Kidney (tissue), 14 donors: ENCODE data around the gene EGF. TPM values are rescaled to one million over a fixed set of nuclear protein-coding genes. Genes with fewer than 3 reads are reported as not detected.

Experiments
- DNase-seq, 5 donors: peaks; one replicate each; pipeline ENCODE4 v3.0.0-alpha.2; 2013 to 2020
- FAIRE-seq: peaks from 2 replicates; lab custom pipeline; 2012; peaks lifted over from hg19 to GRCh38; lab: Jason Lieb, UNC
- H3K27ac ChIP-seq, 2 donors: one replicate each; pipeline ENCODE4 v1.7.0; 2013; ENCODE audit warnings: low read depth in 2 of 2, low read length in 2 of 2, inconsistent platforms in 1 of 2
- H3K27me3 ChIP-seq: one replicate; pipeline ENCODE4 v1.7.1; 2013; ENCODE audit warnings: low read length, inconsistent platforms; ENCODE audit not compliant: control insufficient read depth, insufficient read depth
- H3K36me3 ChIP-seq, 3 donors: one replicate each; pipeline versions ENCODE4 v1.7.0 to v1.7.1; 2013; ENCODE audit warnings: low read length in 3 of 3, control low read depth in 1 of 3, inconsistent platforms in 1 of 3; ENCODE audit not compliant: insufficient read depth in 3 of 3, control insufficient read depth in 2 of 3
- H3K4me1 ChIP-seq, 3 donors: one replicate each; pipeline versions ENCODE4 v1.7.0 to v1.7.1; 2013; ENCODE audit warnings: low read length in 3 of 3, inconsistent platforms in 1 of 3, low read depth in 1 of 3; ENCODE audit not compliant: control insufficient read depth in 2 of 3, insufficient read depth in 2 of 3
- H3K4me3 ChIP-seq, 3 donors: one replicate each; pipeline versions ENCODE4 v1.7.0 to v1.8.1; 2013; ENCODE audit warnings: low read length in 3 of 3, control low read depth in 1 of 3, inconsistent platforms in 1 of 3
- H3K9ac ChIP-seq, 3 donors: one replicate each; pipeline versions ENCODE4 v1.7.0 to v1.7.1; 2013; ENCODE audit warnings: low read length in 3 of 3, control low read depth in 1 of 3, inconsistent platforms in 1 of 3
- H3K9me3 ChIP-seq, 3 donors: one replicate each; pipeline versions ENCODE4 v1.7.0 to v1.7.1; 2013; ENCODE audit warnings: low read length in 3 of 3, control low read depth in 1 of 3, inconsistent platforms in 1 of 3; ENCODE audit not compliant: control insufficient read depth in 2 of 3, insufficient read depth in 1 of 3
- CTCF ChIP-seq: IDR thresholded peaks from 3 replicates; pipeline ENCODE4 v1.5.1; 2012; ENCODE audit warnings: mild to moderate bottlenecking, moderate library complexity, borderline replicate concordance; ENCODE audit not compliant: insufficient read depth; ENCODE audit errors: extremely low read depth
- intact Hi-C: fragments of 100-400 bp; cut with DNase I; formaldehyde crosslinking; loops from one replicate; pipeline ENCODE4 v1.11.1; 2022
- polyA plus RNA-seq: library from polyadenylated mRNA; stranded (reverse); fragments of 350-450 nt; fragmentation: Illumina TruSeq; extraction: RNeasy Lipid Tissue Mini Kit (QIAGEN cat#74804); gene quantifications from one replicate; pipeline ENCODE4 v1.2.3, GENCODE V29; 2014; ENCODE audit warnings: low read depth, low replicate concordance; ENCODE audit not compliant: insufficient read depth
- total RNA-seq: library from RNA; stranded (reverse); fragmentation: NEBNext Ultra II Directional; extraction: Animal tissue kit (Norgen Biotek cat#: 25700); gene quantifications from one replicate; pipeline ENCODE4 v1.2.1, GENCODE V29; 2021
- donor health status: control.
- donor health status: control.
- donor health status: control.
- donor health status: control.
- donor health status: control.
- donor health status: DM: yes; HTN: yes; CAD: no.
- donor health status: Normal renal cell carcinoma (clear cell type).

The EGF gene
- total and polyA plus RNA-seq, 2 donors from 2014 or later = 3.3 to 72.8 TPM

DNA sequence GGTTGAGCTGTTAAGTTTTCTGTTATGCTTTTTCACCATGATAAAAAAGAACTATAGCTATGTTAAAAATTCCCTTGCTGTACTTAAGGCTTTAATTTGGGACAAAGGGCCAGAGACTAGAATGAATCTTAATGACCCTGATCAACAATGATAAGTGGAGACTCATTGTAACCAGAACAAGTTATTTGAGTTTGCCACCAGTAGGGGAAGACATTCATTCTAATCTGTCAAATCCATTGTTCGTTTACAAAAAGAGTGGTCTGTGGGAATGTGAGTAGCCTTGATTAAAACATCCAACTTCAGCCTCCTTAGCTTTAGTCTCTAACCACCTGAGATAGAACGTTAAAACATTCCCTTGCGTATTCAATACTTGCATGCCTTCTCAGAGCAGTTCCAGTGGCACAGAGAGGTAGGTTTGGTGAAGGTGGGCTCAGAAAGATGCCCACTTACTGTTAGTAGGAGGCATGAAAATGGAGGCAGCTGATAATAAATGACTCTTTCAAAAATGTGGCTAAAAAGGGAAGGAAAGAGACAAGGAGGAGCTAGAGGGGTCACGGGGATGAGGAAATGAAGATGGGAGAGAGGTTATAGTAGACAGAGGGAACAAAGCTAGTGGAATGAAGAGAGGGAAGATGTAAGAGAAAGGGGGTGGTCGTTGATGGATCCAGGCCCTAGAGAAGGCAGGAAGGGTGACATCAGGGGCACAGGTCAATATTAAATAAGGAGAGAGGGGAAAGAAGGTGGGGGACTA, 66.2 kb downstream of the EGF start:
- FAIRE-seq = no peak
- TF ChIP-seq CTCF = no peak
- H3K4me1 ChIP-seq = no peaks in the 10 kb centered on the region

GRCh38 chr4:109979920-109980717, 67.4 kb downstream of the EGF start:
- Histone ChIP-seq H3K9me3 (no peaks in the 10 kb centered on the region), H3K4me1 (no peaks in the 10 kb centered on the region), H3K27me3 (no peaks in the 10 kb centered on the region), H3K4me3 (no peak overlapping the region), H3K9ac (no peak overlapping the region), H3K27ac (no peak overlapping the region), H3K36me3 (no peaks in the 10 kb centered on the region)
- FAIRE-seq (no peak), DNase-seq (no peak)
- no peak for TF ChIP-seq CTCF
- intact Hi-C loops = no loop called here

More for the DNA sequence above, 66.2 kb downstream of the EGF start:
- H3K4me3 ChIP-seq = no peak overlapping the region
- DNase-seq = no peak
- intact Hi-C loops = no loop called here
- H3K9ac ChIP-seq = no peak overlapping the region
- no peaks in the 10 kb centered on the region for H3K36me3 ChIP-seq
- H3K27me3 ChIP-seq = no peaks in the 10 kb centered on the region
- no peaks in the 10 kb centered on the region for H3K9me3 ChIP-seq
- no peak overlapping the region for H3K27ac ChIP-seq

- no peaks in the 10 kb centered on the region for H3K36me3 ChIP-seq
- no peaks in the 10 kb centered on the region for H3K27me3 ChIP-seq
- no peak overlapping the region for H3K4me3 ChIP-seq
- H3K9ac ChIP-seq = no peak overlapping the region
- intact Hi-C loops = no loop called here
- DNase-seq (no peak), FAIRE-seq (no peak)
- no peak for TF ChIP-seq CTCF
- H3K4me1 ChIP-seq = no peaks in the 10 kb centered on the region
- H3K27ac ChIP-seq = no peak overlapping the region
- no peaks in the 10 kb centered on the region for H3K9me3 ChIP-seq
Measured at GRCh38 chr4:109981936-109982335, 69.3 kb downstream of the EGF start.
